RKO (cell line): ENCODE measurements around the gene COL17A1.
A peak's percentile ranks its signal among the peaks of the same experiment; 100 is the strongest.

Experiments used
- DNase-seq: peaks from one replicate; pipeline ENCODE4 v3.0.0-alpha.2; 2016; ENCODE audit warnings: low spot score

Gene COL17A1

DNA sequence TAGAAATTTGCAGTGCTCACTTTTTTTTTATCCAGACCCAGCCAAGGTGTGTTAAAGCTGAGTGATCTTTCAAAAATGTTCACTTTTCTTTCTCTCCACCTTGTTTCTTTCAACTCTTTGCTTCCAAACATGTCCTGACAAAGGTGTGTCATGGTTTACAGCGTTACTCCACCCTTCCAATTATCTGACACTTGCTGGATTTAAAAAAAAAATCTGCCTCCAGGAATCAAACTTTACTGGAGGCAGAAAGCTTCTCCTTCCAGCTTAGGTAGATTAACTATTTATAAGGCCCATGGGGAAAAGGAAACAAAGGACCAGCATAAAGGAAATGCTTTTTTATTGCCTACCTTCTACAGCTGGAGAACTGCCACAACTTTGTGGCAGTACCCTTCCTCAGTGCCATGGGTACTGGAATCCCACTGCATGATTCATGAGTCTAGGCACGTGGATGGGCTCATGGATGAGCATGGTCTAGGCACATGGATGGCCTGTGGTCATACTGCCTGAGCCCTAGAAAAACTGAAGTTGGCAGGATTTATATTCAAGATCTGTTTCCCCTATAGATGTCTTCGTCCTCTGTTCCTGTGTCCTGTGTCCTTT is at the start of gene COL17A1:
Gene COL17A1, minus strand, starts transcription at position 80 of the 600 bp plus-strand sequence. CDS start 5,207 bp downstream, outside the sequence.
- DNase-seq = no peak

DNA sequence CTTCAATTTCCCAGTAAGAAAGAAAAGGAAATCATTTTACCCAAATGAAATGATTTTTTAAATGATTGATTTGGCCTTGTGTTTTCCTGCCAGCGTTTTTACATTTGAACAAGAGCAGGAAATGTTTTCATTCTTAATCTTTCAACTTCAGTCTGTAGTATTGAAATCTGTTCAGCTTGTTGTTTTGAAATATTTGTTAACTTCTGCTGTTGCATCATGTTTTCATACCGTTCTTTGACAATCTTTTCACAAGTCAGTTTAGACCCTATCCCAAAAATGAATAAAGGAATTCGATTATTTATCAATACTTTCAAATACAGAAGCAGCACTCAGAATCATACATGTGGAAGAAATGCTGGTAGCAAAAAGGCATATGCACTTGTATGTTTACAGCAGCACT is 44.4 kb upstream of the COL17A1 start:
- DNase-seq = no peak

DNA sequence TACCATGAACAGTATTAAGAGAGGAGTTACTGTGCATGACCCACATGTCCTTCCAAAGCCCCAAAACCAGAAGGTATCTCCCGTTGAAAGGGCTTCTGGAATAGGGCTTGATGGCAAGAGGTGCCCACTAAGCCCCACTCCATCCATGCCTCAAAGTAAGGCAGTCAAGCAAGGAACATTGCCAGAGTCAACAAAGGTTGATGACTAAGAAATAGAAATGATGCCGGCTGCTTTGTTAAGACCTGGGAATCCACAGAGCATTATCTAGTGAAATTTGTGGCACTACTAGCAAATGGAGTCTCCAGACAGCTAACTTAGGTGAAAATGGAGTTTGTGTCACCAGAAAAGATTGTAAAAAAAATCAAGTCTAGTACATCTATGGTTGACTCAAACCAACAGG is 42.5 kb upstream of the COL17A1 start:
- DNase-seq = no peak

DNA sequence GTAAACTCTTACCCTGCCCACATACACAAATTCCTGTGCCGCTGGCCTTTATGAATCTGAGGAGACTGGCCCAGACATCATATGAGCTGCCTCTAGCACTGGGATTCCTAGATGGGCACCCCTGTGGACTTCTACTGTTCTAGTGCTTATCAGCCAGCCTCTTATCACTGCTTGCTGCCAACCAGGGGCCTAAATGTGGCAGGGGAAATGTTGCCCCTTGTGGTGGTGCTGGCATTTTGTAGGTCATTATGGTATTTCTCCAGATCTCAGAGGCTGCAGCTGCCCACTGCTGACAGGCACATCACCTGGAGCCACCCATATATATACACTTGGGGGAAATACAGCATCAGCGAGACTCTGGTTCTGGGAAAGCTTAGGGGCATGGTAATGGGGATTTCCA is 41.7 kb upstream of the COL17A1 start:
- DNase-seq = peak; percentile 43

DNA sequence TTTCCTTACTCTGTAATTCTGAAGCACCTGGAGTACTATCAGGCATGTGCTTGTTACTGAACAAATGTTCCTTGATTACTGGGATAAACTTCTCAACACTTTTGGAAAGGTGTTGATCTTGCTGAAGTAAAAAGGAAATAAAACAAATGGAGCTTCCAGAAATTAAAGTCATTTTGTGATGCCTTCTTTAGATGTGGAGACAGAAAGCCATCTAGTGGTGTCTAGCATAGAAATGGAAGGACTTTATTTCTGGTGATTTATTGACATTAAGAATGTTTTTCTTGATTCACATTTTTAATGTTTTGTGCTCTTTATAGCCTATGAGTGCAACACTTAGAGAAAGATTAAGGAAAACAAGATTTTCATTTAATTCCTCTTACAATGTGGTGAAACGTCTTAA is 37.7 kb upstream of the COL17A1 start:
- DNase-seq = peak; percentile 63

DNA sequence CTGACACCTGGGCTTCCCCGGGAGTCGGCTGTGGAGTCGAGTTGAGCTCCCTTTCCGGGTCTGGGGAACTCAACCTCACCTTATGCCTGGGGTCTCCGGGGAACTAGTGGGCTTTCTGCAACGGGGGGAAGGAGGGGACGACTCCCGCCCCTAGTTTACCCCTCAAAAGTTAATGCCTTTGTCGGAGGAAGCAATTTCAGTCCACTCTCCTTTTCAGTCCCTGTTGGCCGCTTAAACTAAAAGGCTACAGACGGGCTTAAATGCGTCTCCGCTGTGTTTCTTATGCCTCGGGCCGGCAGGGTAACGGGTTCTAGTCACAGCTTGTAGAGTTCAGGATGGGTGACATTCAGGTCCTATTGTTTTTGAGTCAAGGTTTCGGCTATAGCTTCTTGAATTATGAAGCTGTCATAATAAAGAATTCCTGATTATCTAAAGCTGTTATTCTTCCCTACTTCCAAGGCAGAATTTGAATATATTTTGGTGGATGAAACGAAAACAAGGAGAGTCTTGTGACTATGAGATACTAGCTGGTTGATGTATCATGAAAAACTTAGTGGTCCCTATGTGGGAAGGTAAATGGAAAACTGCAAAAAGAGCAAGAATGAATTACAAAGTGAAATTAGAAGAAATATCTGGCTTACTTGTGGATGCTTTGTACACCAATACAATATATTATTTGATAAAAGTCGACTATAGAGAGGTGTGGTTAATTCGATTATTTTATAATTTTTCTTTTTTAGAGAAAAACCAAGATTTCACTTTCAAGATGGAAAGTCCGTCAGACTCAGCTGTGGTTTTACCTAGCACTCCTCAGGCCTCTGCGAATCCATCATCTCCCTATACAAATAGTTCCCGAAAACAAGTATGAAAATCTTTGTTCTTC is 36.8 kb upstream of the COL17A1 start:
- peak; percentile 54 for DNase-seq

DNA sequence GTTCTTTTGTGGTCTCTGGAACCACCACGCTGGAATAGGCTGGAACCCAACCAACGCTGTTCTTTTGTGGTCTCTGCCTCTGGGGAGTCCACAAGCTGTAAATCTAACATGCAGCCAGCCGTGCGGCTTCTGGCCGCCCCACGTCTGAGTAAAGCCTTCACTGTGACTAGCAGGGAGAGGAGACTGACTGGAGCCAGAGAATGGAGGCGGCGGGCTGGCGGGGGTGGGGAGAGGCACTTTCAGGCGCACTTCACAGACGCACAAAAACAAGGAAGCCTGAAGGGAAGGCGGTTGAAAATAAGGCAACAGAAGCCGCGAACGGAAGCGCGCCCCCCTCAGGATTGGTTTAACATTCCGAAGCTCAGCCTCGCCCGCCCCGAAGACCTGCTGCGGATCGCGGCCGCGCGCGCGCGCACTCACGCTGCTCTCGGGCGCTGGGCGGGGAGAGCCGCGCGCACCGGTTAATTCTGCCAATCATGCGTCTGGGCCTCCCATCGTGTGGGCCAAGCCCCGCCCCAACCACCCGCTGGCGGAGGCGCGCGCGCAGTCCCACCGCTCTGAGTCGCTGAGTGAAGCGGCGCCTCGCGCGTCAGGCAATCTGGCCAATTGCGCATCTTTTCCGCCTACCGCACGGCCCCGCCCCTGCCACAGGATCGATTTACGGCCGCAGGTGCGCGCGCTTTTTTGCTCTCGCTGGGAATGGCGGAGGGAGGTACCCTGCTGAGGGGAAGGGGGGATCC is 36.0 kb upstream of the COL17A1 start, which contains the start of gene SFR1:
Gene SFR1, plus strand, starts transcription at position 687 of the 740 bp plus-strand sequence. Its CDS starts 13 bp downstream, at position 700.
- peak; percentile 98 for DNase-seq

DNA sequence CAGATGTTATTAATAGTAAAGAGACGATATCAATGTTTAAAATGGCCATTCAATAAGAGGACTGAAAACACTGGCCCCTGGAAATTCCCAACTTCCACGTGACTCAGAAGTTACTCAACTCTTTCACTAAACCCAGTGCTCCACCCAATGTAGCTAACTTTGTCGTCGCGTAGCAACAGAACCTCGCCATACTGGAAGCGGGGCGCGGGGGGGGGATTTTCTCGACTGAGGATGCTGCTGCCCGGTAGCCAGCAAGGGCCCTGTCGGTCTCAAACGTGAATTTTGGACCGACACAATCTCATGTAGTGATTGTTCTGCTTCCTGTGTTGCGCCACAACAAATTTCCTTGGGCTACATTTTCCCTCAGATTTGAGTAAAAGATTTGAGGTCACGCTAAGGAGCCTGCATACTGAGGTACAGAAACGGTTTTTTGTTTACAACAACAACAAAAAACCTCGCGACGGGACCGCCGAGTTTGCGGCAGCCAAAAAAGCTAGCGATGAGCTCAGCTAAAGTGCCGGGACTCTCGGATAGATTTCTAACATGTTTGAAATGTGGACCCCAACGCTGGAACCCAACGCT is 35.3 kb upstream of the COL17A1 start:
- DNase-seq = peak; percentile 97

DNA sequence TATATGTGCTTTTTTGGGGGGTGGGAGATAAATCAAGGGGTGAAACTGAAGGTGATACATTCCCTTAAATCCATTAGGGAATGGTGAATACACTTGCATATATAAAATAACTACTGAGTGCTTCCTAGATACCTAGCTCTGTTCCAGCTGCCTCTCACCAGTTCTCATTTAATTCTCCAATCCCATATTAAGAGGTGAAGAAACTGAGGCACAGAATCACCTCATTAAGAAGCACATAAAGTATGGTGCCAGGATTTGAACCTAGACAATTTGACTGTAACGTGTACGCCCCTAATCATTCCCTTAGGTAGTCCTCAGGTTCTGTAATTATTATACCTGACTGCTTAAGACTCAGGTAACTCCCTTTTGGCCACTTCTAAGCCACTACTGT is 34.8 kb upstream of the COL17A1 start:
- DNase-seq = no peak

DNA sequence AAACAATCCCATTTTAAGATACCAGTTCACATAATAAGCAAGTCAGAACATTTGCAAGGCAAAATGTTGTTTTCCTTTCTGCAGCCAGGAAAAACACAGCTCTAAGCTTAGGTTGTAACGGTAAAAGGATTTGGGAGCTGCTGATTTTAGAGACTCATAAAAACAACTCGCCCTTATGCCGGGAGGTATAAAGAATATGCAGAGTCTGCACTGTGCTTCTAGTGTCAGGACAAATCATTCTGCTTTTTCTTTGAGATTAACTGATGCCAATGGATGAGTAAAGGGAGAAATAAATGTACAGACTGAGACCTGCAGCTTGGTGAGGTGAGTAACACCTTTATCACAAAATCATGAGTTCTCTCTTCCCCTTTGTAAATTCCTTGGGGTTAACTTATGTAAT is 34.3 kb upstream of the COL17A1 start:
- no peak for DNase-seq

DNA sequence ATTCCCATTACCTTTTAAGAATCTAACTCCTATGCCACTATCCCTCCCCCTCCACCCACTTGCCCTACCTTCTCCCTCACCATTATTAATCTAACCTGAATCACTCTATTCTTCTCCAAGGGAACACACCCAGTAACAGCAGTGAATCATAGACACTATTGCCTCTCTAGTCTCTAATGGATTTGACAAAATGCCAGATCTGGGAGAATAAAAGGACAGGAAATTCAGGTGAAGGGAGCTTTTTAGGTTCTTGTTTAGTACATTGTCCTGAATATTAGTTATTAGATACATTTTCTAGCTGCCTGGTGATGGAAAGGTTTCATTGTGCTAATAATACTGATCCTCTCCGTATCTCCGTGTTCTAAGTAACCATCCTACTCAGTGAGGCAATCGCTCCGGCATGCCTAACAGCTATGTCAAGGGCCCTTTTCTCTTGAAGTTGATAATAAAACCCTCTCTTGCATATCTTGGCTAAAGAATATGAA is 32.2 kb upstream of the COL17A1 start:
- DNase-seq = peak; percentile 29

DNA sequence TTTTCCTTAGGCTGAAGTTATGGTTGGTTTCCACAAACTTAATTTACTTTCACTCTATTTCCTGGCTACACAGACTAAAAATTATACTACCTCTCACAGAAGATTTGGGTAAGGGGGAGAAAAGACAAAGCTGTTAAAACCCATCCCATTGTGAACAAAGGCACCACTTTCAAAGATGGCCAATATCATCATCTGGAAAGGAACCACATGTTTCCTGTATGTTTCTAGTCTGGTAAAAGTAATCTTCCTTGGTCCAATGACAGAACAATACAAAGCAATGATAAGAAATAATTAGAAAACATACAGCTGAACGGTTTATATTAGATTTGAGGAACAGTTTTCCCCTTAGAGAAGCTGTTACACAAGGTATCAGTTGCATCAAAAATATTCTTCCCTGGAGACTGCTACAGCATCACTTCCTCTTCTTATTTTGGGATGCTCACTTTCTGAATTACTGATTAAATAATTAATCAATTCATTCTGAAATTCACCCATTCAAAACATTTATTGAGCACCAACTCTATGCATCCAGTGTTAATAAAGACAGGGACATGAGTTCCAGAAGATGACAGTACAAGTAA is 27.8 kb upstream of the COL17A1 start:
- DNase-seq = no peak

DNA sequence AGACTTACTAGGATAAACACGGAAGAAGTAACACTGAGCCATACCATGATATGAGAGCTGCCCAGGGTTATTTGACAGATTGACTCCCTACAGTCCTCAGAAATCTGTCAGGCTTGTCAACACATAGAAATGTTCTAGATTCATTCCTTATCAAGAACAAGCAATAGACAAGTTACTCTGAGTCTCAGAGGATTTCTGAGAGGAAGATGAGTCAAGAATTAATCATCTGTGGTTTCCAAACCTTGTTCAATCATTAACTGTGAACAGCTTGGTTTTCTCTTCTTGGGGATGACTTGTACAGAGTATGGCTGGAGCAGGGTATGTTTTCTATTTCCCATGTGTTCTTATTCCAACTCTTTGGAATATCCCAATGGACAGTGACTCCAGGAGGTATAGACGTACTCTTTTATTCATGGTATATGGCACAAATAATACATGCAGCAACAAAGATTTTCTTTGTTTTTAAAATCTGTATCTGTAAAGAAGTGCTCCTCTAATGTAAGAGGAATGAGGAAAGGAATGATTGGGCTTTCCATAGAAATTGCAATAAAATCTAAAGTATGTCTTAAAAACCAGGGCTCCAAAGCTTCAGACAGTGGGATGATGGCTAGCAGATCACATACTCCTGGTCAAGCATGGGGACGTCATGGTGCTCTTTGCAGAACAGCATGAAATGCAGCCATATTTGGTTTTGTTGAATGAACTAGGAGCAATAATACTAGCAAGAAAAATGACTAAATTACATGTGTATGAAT is 24.4 kb upstream of the COL17A1 start:
- peak; percentile 91 for DNase-seq

DNA sequence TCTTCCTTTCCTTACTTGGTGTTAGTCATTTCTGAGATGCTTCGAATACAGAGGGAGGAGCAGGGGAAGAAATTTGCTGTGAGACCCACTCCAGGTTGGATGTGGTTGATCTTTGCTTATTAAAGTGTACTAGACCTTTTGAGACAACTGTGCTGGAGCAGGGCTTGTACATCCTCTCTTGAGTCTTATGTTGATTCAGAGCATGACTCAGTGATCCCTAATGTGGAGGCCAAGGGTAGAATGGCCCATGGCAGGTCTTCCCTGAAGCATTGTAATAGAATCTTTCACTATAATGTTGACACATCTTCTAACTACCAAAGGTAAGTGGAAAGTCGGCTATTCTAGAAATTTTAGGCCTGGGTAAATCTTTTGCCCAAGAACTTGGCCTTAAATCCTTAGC is 19.2 kb upstream of the COL17A1 start:
- no peak for DNase-seq

DNA sequence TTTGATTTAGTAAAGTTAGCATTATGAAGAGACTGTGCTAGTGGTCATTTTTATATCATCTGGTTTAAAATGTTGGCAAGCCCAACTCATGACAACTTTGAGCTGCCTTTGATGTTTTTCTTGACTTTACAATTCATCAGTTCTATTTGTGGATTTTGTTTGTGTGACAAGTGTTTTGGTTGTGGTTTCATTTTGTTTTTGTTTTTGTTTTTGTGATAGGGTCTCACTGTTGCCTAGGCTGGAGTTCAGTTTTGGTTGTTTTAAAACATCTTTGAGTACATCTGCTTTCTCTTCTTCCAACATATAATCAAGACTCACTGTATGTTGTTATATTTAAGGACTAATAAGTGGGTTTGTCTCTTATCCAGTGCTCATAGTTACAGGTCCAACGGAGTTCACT is 18.7 kb upstream of the COL17A1 start:
- no peak for DNase-seq

DNA sequence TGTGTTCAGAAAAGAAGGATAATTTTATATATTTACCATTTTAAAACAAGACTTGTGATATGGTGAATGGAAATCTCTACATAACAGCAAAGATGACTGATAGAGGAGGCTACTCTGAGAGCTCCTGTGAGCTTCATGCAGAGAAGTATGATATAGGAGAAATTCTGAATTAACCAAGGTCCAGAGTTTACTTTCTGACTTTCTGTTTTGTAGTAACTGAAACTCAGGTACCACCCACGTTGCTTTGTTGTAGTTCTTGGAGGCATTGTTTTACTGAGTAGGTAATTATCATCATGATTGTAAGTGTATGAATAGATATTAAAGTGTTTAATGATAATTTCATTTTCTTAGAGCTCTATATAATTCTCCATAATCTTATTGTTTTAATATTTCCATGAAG is 18.3 kb upstream of the COL17A1 start:
- DNase-seq = no peak

DNA sequence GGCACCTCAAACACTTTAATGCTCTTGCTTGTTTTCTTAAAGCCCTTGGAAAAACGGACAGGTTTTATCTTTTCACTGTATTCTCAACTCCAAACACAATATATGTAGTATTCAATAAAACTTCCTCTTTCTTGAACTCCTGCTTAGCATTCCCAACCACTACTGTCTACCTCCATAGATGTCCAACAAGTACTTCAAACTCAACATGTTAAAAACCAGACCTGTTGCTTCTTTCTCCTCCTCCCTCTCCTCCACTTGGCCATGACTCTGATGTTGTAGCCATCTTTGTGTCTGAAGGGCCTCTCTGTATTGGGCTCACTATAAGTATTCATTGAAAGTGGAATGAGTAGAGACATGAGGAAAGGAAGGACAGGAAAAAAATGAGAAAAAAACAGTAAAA is 16.2 kb upstream of the COL17A1 start:
- no peak for DNase-seq

DNA sequence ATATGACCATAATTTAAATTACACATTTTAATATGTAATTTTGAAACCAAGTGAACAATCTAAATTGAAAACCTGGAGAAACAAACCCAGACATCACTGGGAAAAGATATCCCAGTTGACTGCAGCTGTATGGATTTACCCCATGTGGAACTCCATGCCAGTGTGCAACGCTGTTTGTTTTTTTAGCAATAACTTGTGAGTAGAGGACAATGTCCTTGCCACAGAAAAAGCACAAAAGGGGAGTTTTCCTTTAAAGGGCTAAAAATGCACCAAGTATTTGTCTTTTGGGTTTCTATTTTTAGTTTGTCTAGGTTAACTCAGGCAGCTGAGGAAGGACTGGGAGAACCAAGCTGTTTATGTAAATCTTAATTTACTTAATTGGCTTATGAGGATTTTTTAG is 15.1 kb upstream of the COL17A1 start:
- no peak for DNase-seq

DNA sequence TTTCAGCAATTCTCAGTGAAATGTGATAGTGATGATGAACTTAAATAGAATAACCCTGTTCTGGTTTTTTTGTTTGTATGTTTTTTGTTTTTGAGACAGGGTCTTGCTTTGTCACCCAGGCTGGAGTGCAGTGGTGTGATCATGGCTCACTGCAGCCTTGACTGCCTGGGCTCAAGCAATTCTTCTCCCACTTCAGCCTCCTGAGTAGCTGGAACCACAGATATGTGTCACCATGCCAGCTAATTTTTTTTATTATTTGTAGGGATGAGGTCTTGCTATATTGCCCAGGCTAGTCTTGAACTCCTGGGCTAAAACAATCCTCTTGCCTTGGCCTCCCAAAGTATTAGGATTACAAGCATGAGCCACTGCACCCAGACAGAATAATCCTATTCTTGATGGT is 14.3 kb upstream of the COL17A1 start:
- no peak for DNase-seq

DNA sequence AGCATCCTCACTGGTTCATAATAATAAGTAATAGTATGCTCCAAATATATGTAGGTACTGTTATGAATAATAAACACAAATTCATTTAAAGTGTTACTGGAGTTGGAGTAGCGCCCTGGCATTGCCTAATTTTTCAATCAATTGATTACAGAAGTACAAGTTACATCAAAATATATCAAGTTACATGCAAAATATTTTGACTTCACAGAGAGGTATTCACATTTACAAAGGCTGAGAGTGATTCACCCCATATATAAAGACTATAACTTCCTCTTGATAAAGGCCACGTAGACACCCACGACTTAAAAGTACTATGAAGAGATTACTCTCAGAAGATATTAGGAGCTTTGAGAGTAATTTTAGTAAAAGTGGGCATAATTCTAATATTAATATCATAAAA is 13.6 kb upstream of the COL17A1 start:
- no peak for DNase-seq

DNA sequence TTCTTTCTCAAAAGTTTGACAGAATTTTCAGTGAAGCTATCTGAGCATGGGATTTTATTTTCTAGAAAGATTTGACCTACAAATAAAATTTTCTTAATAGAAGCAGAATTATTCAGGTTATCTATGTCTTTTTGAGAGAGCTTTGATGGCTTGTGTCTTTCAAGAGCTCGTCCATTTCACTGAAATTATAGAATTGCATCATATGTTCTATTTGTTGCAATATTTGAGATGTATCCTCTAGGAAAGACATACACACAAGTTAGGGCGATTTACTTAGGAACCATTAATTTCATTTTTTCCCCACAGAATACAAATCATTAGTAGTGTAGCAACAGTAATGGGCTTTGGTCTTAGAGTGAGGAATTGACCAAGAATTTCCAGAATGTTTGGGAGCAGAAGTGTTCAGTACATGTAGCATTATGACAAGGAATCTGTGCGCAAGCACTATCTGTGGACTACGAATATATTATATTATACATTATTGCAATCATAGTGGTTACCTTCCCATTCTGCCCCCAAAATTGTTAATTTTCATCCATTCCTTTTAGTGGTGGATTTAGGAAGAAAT is 12.8 kb upstream of the COL17A1 start:
- no peak for DNase-seq
